Activated effector memory CD4-positive, alpha-beta T cell treated with anti-CD3 and anti-CD28 coated beads, Interleukin-2, amount 50 U/mL, for 16 hours (primary cell): ENCODE results near the gene POGZ.
"Not testable (repeated sequence)": the region's sequence is repeated elsewhere in the genome, so short reads cannot be mapped to it uniquely, and the experiment has no call there.

Experiments used
- DNase-seq: peaks from one replicate; pipeline ENCODE4 v3.0.0-alpha.2; 2020

Gene POGZ

GRCh38 chr1:151477066-151477465, 17.8 kb upstream of the POGZ start:
- no peak for DNase-seq

GRCh38 chr1:151476083-151476482, 16.8 kb upstream of the POGZ start:
- no peak for DNase-seq

- no peak for DNase-seq
Observed at GRCh38 chr1:151475175-151475574, 15.9 kb upstream of the POGZ start.

GRCh38 chr1:151474745-151475144, 15.5 kb upstream of the POGZ start:
- DNase-seq, result no peak

- peak; percentile 65 for DNase-seq
Observed at GRCh38 chr1:151472856-151473731, 13.8 kb upstream of the POGZ start.

- no peak for DNase-seq
Observed at GRCh38 chr1:151465026-151465425, 5.7 kb upstream of the POGZ start.

GRCh38 chr1:151461694-151462093, 2.4 kb upstream of the POGZ start:
- no peak for DNase-seq

- peak; percentile 85 for DNase-seq
Observed at GRCh38 chr1:151458802-151459330, 428 bp downstream of the POGZ start.

- DNase-seq, result peak; percentile 89
Observed at GRCh38 chr1:151457911-151458801, 1.1 kb downstream of the POGZ start.

GRCh38 chr1:151455966-151456365, 3.3 kb downstream of the POGZ start:
- DNase-seq, result no peak

GRCh38 chr1:151455231-151455630, 4.1 kb downstream of the POGZ start:
- DNase-seq, result no peak

GRCh38 chr1:151447696-151448095, 11.6 kb downstream of the POGZ start:
- DNase-seq, result no peak

- DNase-seq, result no peak
Observed at GRCh38 chr1:151444783-151445177, 14.5 kb downstream of the POGZ start.

GRCh38 chr1:151443846-151444782, 15.2 kb downstream of the POGZ start:
- DNase-seq, result peak; percentile 81

- DNase-seq, result not testable (repeated sequence)
Observed at GRCh38 chr1:151437396-151437795, 21.9 kb downstream of the POGZ start.

- DNase-seq, result no peak
Observed at GRCh38 chr1:151436985-151437384, 22.3 kb downstream of the POGZ start.

GRCh38 chr1:151435174-151435573, 24.1 kb downstream of the POGZ start:
- no peak for DNase-seq

GRCh38 chr1:151433827-151434226, 25.5 kb downstream of the POGZ start:
- not testable (repeated sequence) for DNase-seq

GRCh38 chr1:151428068-151428467, 31.2 kb downstream of the POGZ start:
- DNase-seq, result no peak

- DNase-seq, result no peak
Observed at GRCh38 chr1:151425103-151425502, 34.2 kb downstream of the POGZ start.

GRCh38 chr1:151419819-151420218, 39.5 kb downstream of the POGZ start:
- DNase-seq, result no peak

- no peak for DNase-seq
Observed at GRCh38 chr1:151418081-151418480, 41.2 kb downstream of the POGZ start.
